Neuronal stem cell (in vitro differentiated cells): ENCODE measurements around the gene CD79A.
"Not testable (repeated sequence)": the region's sequence is repeated elsewhere in the genome, so short reads cannot be mapped to it uniquely, and the experiment has no call there.

ENCODE experiments used
- DNase-seq: peaks from one replicate; pipeline ENCODE4 v3.0.0-alpha.2; 2013; ENCODE audit warnings: low spot score
- H2AFZ ChIP-seq: one replicate; pipeline ENCODE4 v1.6.1; 2013; ENCODE audit warnings: mild to moderate bottlenecking, low read length, inconsistent platforms
- H2AK5ac ChIP-seq: 2 replicates; pipeline ENCODE4 v1.6.1; 2013; ENCODE audit warnings: low read depth, mild to moderate bottlenecking, inconsistent platforms, low read length, moderate library complexity, mixed read lengths
- H2BK120ac ChIP-seq: 2 replicates; pipeline ENCODE4 v1.6.1; 2013; ENCODE audit warnings: low read depth, mild to moderate bottlenecking, inconsistent platforms, low read length, moderate library complexity, mixed read lengths
- H2BK12ac ChIP-seq: one replicate; pipeline ENCODE4 v1.6.1; 2013; ENCODE audit warnings: low read length, inconsistent platforms
- H2BK15ac ChIP-seq: 2 replicates; pipeline ENCODE4 v1.6.1; 2013; ENCODE audit warnings: mild to moderate bottlenecking, low read length, inconsistent platforms, mixed read lengths
- H2BK5ac ChIP-seq: one replicate; pipeline ENCODE4 v1.6.1; 2013; ENCODE audit warnings: inconsistent platforms, mild to moderate bottlenecking, low read length, moderate library complexity
- H3K14ac ChIP-seq: one replicate; pipeline ENCODE4 v1.6.1; 2013; ENCODE audit warnings: low read length, inconsistent platforms
- H3K18ac ChIP-seq: 2 replicates; pipeline ENCODE4 v1.6.1; 2013; ENCODE audit warnings: low read length, inconsistent platforms
- H3K23ac ChIP-seq: 2 replicates; pipeline ENCODE4 v1.6.1; 2013; ENCODE audit warnings: low read depth, mild to moderate bottlenecking, mixed read lengths, low read length, inconsistent platforms; ENCODE audit not compliant: poor library complexity
- H3K27ac ChIP-seq: replicated peaks from 3 replicates; pipeline ENCODE4 v1.5.1; 2013; ENCODE audit warnings: low read length, inconsistent platforms
- H3K27me3 ChIP-seq, 3 experiments: 2 replicates each; pipeline ENCODE4 v1.6.1; 2013; ENCODE audit warnings: low read length in 3 of 3, mild to moderate bottlenecking in 2 of 3, inconsistent platforms in 1 of 3, low read depth in 1 of 3, mixed read lengths in 1 of 3, moderate library complexity in 1 of 3; ENCODE audit not compliant: control insufficient read depth in 3 of 3, insufficient read depth in 3 of 3
- H3K36me3 ChIP-seq, 2 donors: replicated peaks in 1 of 2; 2 replicates each; pipeline ENCODE4 v1.6.1; 2013; ENCODE audit warnings: low read length in 2 of 2; ENCODE audit not compliant: control insufficient read depth in 2 of 2, insufficient read depth in 2 of 2
- H3K4ac ChIP-seq: 2 replicates; pipeline ENCODE4 v1.6.1; 2013; ENCODE audit warnings: inconsistent platforms, mild to moderate bottlenecking, low read length, moderate library complexity
- H3K4me1 ChIP-seq, 2 donors: 1 replicate in 1 of 2; 2 replicates in 1 of 2; pipeline ENCODE4 v1.6.1; 2013; ENCODE audit warnings: low read length in 2 of 2, low read depth in 1 of 2; ENCODE audit not compliant: control insufficient read depth in 2 of 2, insufficient read depth in 1 of 2
- H3K4me2 ChIP-seq: one replicate; pipeline ENCODE4 v1.6.1; 2013; ENCODE audit warnings: mild to moderate bottlenecking, low read length, inconsistent platforms; ENCODE audit not compliant: insufficient read depth, poor library complexity, severe bottlenecking
- H3K4me3 ChIP-seq, 2 donors: 2 replicates each; pipeline ENCODE4 v1.5.1; 2013; ENCODE audit warnings: low read length in 2 of 2, mild to moderate bottlenecking in 2 of 2, inconsistent platforms in 1 of 2, moderate library complexity in 1 of 2
- H3K79me1 ChIP-seq: one replicate; pipeline ENCODE4 v1.6.1; 2013; ENCODE audit warnings: low read depth, mild to moderate bottlenecking, inconsistent platforms, low read length, moderate library complexity
- H3K9ac ChIP-seq: one replicate; pipeline ENCODE4 v1.6.1; 2013; ENCODE audit warnings: mild to moderate bottlenecking, low read depth, low read length, inconsistent platforms; ENCODE audit not compliant: poor library complexity
- H3K9me3 ChIP-seq, 2 donors: replicated peaks in 1 of 2; 2 replicates each; pipeline versions ENCODE3 to v1.6.1; 2013; ENCODE audit warnings: low read length in 2 of 2, mild to moderate bottlenecking in 2 of 2, inconsistent platforms in 1 of 2, low read depth in 1 of 2, mixed read lengths in 1 of 2, moderate library complexity in 1 of 2; ENCODE audit not compliant: control insufficient read depth in 2 of 2, insufficient read depth in 1 of 2
- H4K8ac ChIP-seq: one replicate; pipeline ENCODE4 v1.6.1; 2013; ENCODE audit warnings: low read depth, mild to moderate bottlenecking, inconsistent platforms, low read length, moderate library complexity
- H4K91ac ChIP-seq: one replicate; pipeline ENCODE4 v1.6.1; 2013; ENCODE audit warnings: low read length, low read depth, mild to moderate bottlenecking, inconsistent platforms; ENCODE audit not compliant: poor library complexity
- WGBS, 2 donors: extraction: QIAGEN DNeasy Blood & Tissue Kit; methylation state at CpG; one replicate each; pipeline ENCODE4 v1.1.7; 2013; ENCODE audit warnings: missing lambda C conversion rate in 2 of 2, mixed read lengths in 1 of 2; ENCODE audit not compliant: insufficient read length in 2 of 2, insufficient replicate concordance in 1 of 2; ENCODE audit errors: extremely low coverage in 2 of 2; 5-methylcytosine and 5-hydroxymethylcytosine counted together

CD79A gene

DNA sequence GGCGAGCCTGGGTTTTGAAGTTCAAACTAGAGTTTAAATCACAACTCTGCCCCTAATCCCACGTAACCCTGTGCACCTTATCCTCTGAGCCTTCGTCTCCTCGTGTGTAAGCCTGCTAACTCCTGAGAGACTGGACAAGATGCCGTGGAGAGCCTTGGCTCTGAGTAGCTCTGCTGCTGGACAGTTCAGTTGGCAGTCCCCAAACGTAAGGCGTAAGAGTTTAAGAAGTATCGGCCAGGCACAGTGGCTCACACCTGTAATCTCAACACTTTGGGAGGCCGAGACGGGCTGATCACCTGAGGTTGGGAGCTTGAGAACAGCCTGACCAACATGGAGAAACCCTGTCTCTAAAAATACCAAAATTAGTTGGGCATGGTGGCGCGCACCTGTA is 4.7 kb upstream of the CD79A start:
- no CpG with 5 or more reads among the region's 12 CpGs for whole genome bisulfite sequencing, 2 donors
- DNase-seq: no peak

DNA sequence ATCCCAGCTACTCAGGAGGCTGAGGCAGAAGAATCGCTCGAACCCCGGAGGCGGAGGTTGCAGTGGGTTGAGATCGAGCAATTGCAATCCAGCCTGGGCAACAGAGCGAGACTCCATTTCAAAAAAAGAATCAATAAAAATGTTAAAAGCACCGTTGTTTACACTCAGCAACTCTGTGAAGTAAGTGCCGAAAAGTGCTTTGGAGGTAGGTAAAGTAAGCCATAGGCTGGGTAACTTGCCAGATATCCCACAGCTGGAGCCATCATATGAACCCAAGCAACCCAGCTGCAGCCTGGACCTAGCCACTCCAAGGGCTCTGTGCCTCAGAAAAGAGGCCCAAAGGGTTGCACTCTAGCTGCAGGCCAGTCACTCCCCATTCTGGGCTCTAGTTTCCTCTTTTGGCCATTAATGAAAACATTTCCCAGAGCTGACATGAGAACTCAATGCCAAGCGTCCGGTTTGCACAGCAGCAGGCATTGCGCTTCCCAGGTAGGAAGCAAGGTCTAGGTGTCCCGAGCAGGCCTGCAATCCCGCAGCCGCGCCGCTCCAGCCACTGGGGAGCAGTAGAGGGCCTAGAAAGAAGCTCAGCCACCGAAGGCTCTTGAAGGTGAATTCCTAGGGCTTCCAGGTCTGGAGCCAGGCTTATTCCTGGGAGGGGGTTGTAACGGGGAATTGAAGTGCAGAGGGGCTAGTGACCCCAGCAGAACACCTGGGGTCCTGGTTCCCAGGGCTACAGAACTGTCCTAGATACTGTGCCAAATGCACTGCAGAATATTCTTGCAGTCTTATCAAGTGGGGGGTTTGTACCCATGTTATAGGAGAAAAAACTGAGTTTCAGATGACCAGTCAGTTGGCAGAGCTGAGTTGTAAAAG is 4.1 kb upstream of the CD79A start:
- Histone ChIP-seq H2BK15ac (no peak overlapping the region), H3K4me3 (no peak overlapping the region), H2BK12ac (no peak overlapping the region), H2AK5ac (no peak overlapping the region), H3K4me1 (no peaks in the 10 kb centered on the region), H3K79me1 (peaks cover 3% of the 10 kb centered on the region), H2BK5ac (no peak overlapping the region), H3K9ac (no peak overlapping the region), H3K9me3 (no peaks in the 10 kb centered on the region), H3K18ac (peak overlapping the region; percentile 8), H3K36me3 (peaks cover 38 to 44% of the 10 kb centered on the region in 2 donors), H3K4me2 (no peak overlapping the region), H3K14ac (no peak overlapping the region), H4K91ac (no peak overlapping the region), H3K27ac (peak overlapping the region; percentile 16), H4K8ac (no peak overlapping the region), H2BK120ac (no peak overlapping the region), H3K4ac (no peak overlapping the region), H3K23ac (peak overlapping the region; percentile 32), H2AFZ (no peak overlapping the region), H3K27me3 (peaks cover 0 to 8% (median 0%) of the 10 kb centered on the region in 3 experiments)
- DNase-seq: no peak
- no CpG with 5 or more reads among the region's 18 CpGs for WGBS, 2 donors

More for the DNA sequence above, 4.7 kb upstream of the CD79A start:
- Histone ChIP-seq H3K14ac (no peak overlapping the region), H3K18ac (no peak overlapping the region), H3K4me3 (no peak overlapping the region), H3K4me1 (no peaks in the 10 kb centered on the region), H3K4me2 (no peak overlapping the region), H4K91ac (no peak overlapping the region), H3K23ac (no peak overlapping the region), H2BK5ac (no peak overlapping the region), H3K9ac (no peak overlapping the region), H3K27ac (no peak overlapping the region), H4K8ac (no peak overlapping the region), H3K36me3 (peaks cover 41 to 50% of the 10 kb centered on the region in 2 donors), H3K79me1 (peaks cover 6% of the 10 kb centered on the region), H3K9me3 (no peaks in the 10 kb centered on the region), H2BK120ac (no peak overlapping the region), H2AK5ac (no peak overlapping the region), H2BK15ac (no peak overlapping the region), H2BK12ac (no peak overlapping the region), H3K4ac (no peak overlapping the region), H3K27me3 (peaks cover 0 to 3% (median 0%) of the 10 kb centered on the region in 3 experiments), H2AFZ (no peak overlapping the region)

DNA sequence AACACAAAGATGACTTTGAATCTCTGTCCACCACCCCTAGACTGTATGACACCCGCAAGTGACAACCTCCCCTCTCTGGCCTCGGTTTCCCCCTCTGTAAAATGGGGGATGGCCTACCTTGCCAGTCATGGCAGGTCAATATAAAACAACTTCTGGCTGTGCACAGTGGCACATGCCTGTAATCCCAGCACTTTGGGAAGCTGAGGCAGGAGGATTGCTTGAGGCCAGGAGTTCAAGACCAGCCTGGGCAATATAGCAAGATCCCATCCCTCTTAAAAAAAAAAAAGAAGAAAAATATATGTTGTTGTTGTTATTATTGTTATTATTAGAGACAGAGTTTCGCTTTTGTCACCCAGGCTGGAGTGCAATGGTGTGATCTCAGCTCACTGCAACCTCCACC is 1.1 kb upstream of the CD79A start:
- H2BK5ac ChIP-seq, H2BK15ac ChIP-seq, H3K4me2 ChIP-seq, DNase-seq, H2BK120ac ChIP-seq, H3K9me3 ChIP-seq, H3K4ac ChIP-seq, H2AFZ ChIP-seq, H3K79me1 ChIP-seq, H2BK12ac ChIP-seq, H4K8ac ChIP-seq, H3K4me1 ChIP-seq, H2AK5ac ChIP-seq, H3K23ac ChIP-seq, H3K14ac ChIP-seq, H3K4me3 ChIP-seq, H4K91ac ChIP-seq, H3K18ac ChIP-seq, H3K27ac ChIP-seq, H3K9ac ChIP-seq: not testable (repeated sequence)
- no CpG with 5 or more reads among the region's 3 CpGs for WGBS, 2 donors
- peaks cover 14 to 15% of the 10 kb centered on the region in 2 donors for H3K36me3 ChIP-seq
- peaks cover 0 to 27% (median 2%) of the 10 kb centered on the region in 3 experiments for H3K27me3 ChIP-seq
